Renal cortex interstitium (tissue), 15 donors: ENCODE data around the gene CHAC1. TPM values are rescaled to one million over a fixed set of nuclear protein-coding genes. Genes with fewer than 3 reads are reported as not detected.

Experiments
- DNase-seq, 11 donors: peaks; one replicate each; pipeline ENCODE4 v3.0.0-alpha.2; 2013; ENCODE audit warnings: low read depth in 9 of 11, low spot score in 4 of 11; ENCODE audit errors: extremely low read depth in 1 of 11
- long read RNA-seq, 16 experiments: transcript quantifications; one replicate each; lab custom pipeline, GENCODE V29; 2026
- polyA plus RNA-seq, 3 donors: library from polyadenylated mRNA; unstranded; fragments of 120-200 nt; gene quantifications; one replicate each; pipeline ENCODE4 v1.2.1, GENCODE V29; 2013; ENCODE audit not compliant: insufficient read length in 3 of 3

The CHAC1 gene
- polyA plus RNA-seq, result 1 to 10 TPM; 2.3 to 3.2 (median 2.4) TPM
- long read RNA-seq, donor 1, result 0 reads
- long read RNA-seq, donor 2, result 0 reads
- long read RNA-seq, donor 3, result 0 reads
- long read RNA-seq, donor 4, partial matches to known transcripts, result 0 of 2 reads
- long read RNA-seq, donor 4, other reads (novel, unspliced or antisense), result 0 of 2 reads
- long read RNA-seq, donor 5, result 0 reads
- long read RNA-seq, donor 6, partial matches to known transcripts, result 0 of 1 reads
- long read RNA-seq, donor 6, other reads (novel, unspliced or antisense), result 0 of 1 reads
- long read RNA-seq, donor 7, result 0 reads
- long read RNA-seq, donor 8, result 0 reads
- long read RNA-seq, donor 9, partial matches to known transcripts, result 0 of 1 reads
- long read RNA-seq, donor 9, other reads (novel, unspliced or antisense), result 0 of 1 reads
- long read RNA-seq, donor 10, partial matches to known transcripts, result 0 of 1 reads
- long read RNA-seq, donor 10, other reads (novel, unspliced or antisense), result 0 of 1 reads
- long read RNA-seq, donor 11, partial matches to known transcripts, result 0 of 1 reads
- long read RNA-seq, donor 11, other reads (novel, unspliced or antisense), result 0 of 1 reads
- long read RNA-seq, donor 12, result 0 reads
- long read RNA-seq, donor 13, result 0 reads
- long read RNA-seq, donor 14, partial matches to known transcripts, result 0 of 1 reads
- long read RNA-seq, donor 14, other reads (novel, unspliced or antisense), result 0 of 1 reads
- long read RNA-seq, donor 15, result 0 reads
- long read RNA-seq, donor 16, partial matches to known transcripts, result 0 of 2 reads
- long read RNA-seq, donor 16, other reads (novel, unspliced or antisense), result 0 of 2 reads

GRCh38 chr15:40952901-40953712 lies at the start of gene CHAC1:
TSS of gene CHAC1 (plus strand) at chr15:40953471. CDS start at chr15:40953584, 113 bp downstream.
- peak; percentile 68 to 91 (median 85) for DNase-seq

GRCh38 chr15:40904552-40905201 lies 48.6 kb upstream of the CHAC1 start:
- DNase-seq, result no peak

- DNase-seq, result peak in 2 of 11 donors; percentile 66 to 75
These were observed 46.9 kb upstream of the CHAC1 start for GRCh38 chr15:40906091-40906990.

GRCh38 chr15:40906991-40907802 lies 46.1 kb upstream of the CHAC1 start:
- DNase-seq, result no peak

- DNase-seq, result no peak
These were observed 45.2 kb upstream of the CHAC1 start for GRCh38 chr15:40908095-40908494.

GRCh38 chr15:40909662-40910630 lies 43.3 kb upstream of the CHAC1 start:
- DNase-seq, result no peak

- DNase-seq, result peak in 5 of 11 donors; percentile 69 to 85 (median 80)
These were observed 42.1 kb upstream of the CHAC1 start for GRCh38 chr15:40911141-40911540.

- no peak for DNase-seq
These were observed 41.6 kb upstream of the CHAC1 start for GRCh38 chr15:40911693-40912092.

- no peak for DNase-seq
These were observed 40.8 kb upstream of the CHAC1 start for GRCh38 chr15:40912478-40912877.

GRCh38 chr15:40914013-40914412 lies 39.3 kb upstream of the CHAC1 start:
- DNase-seq, result no peak

- DNase-seq, result no peak
These were observed 38.8 kb upstream of the CHAC1 start for GRCh38 chr15:40914486-40914885.

GRCh38 chr15:40915116-40915661 lies 38.1 kb upstream of the CHAC1 start:
- DNase-seq, result no peak

GRCh38 chr15:40915679-40916078 lies 37.6 kb upstream of the CHAC1 start:
- no peak for DNase-seq

GRCh38 chr15:40917585-40917984 lies 35.7 kb upstream of the CHAC1 start:
- no peak for DNase-seq

- DNase-seq, result no peak
These were observed 35.0 kb upstream of the CHAC1 start for GRCh38 chr15:40918146-40918798.
